Neural cell (in vitro differentiated cells): ENCODE results near the gene LINC00632. TPM values are rescaled to one million over a fixed set of nuclear protein-coding genes. Genes with fewer than 3 reads are reported as not detected.

Experiments used
- H2AFZ ChIP-seq: fragments of 200-600, 300-800 bp; sonication (generic), shearing (Covaris generic); 2 replicates; pipeline ENCODE4 v1.6.0; 2014; ENCODE audit warnings: low read depth, mild to moderate bottlenecking, antibody characterized with exemption, low read length, moderate library complexity
- H3F3A ChIP-seq: fragments of 200-600 bp; shearing (Covaris generic); 2 replicates; pipeline ENCODE4 v1.6.1; 2016; ENCODE audit warnings: mild to moderate bottlenecking, moderate library complexity, mixed read lengths, antibody characterized with exemption, low read length; ENCODE audit not compliant: insufficient read depth, poor library complexity, severe bottlenecking
- H3K27ac ChIP-seq: fragments of 200-600, 300-800 bp; sonication (generic), shearing (Covaris generic); 2 replicates; pipeline ENCODE4 v1.5.1; 2014; ENCODE audit warnings: mild to moderate bottlenecking, low read length, moderate library complexity
- H3K27me3 ChIP-seq: fragments of 300-800, 200-600 bp; sonication (generic), shearing (Covaris generic); 2 replicates; pipeline ENCODE4 v1.6.0; 2014; ENCODE audit warnings: mild to moderate bottlenecking, low read depth, low read length, moderate library complexity; ENCODE audit not compliant: insufficient read depth
- H3K36me3 ChIP-seq: fragments of 300-800, 200-600 bp; sonication (generic), shearing (Covaris generic); 2 replicates; pipeline ENCODE4 v1.5.1; 2014; ENCODE audit warnings: mild to moderate bottlenecking, antibody characterized with exemption, low read length, moderate library complexity; ENCODE audit not compliant: insufficient read depth
- H3K4me2 ChIP-seq: fragments of 300-800, 200-600 bp; sonication (generic), shearing (Covaris generic); 2 replicates; pipeline ENCODE4 v1.6.0; 2014; ENCODE audit warnings: mild to moderate bottlenecking, low read length
- H3K4me3 ChIP-seq: fragments of 300-800, 200-600 bp; sonication (generic), shearing (Covaris generic); 2 replicates; pipeline ENCODE4 v1.5.1; 2014; ENCODE audit warnings: mild to moderate bottlenecking, low read length, moderate library complexity
- H3K79me2 ChIP-seq: fragments of 200-600 bp; shearing (Covaris generic); replicated peaks from 2 replicates; pipeline ENCODE4 v1.6.0; 2014; ENCODE audit warnings: mild to moderate bottlenecking, low read length, moderate library complexity; ENCODE audit not compliant: insufficient read depth
- H3K9ac ChIP-seq: fragments of 300-800, 200-600 bp; sonication (generic), shearing (Covaris generic); 2 replicates; pipeline ENCODE4 v1.6.1; 2016; ENCODE audit warnings: mild to moderate bottlenecking, low read length, mixed read lengths
- H3K9me2 ChIP-seq: fragments of 200-600 bp; shearing (Covaris generic); 2 replicates; pipeline ENCODE4 v1.6.1; 2016; ENCODE audit warnings: mild to moderate bottlenecking, low read length, mixed read lengths; ENCODE audit not compliant: insufficient read depth
- H3K9me3 ChIP-seq: fragments of 200-600, 300-800 bp; sonication (generic), shearing (Covaris generic); 2 replicates; pipeline ENCODE4 v1.6.1; 2016; ENCODE audit warnings: mild to moderate bottlenecking, mixed run types, low read length, moderate library complexity, mixed read lengths
- H4K20me1 ChIP-seq: fragments of 200-600 bp; shearing (Covaris generic); 2 replicates; pipeline ENCODE4 v1.6.1; 2016; ENCODE audit warnings: mild to moderate bottlenecking, mixed run types; ENCODE audit not compliant: insufficient read depth
- EP300 ChIP-seq: fragments of 450-650 bp; conservative IDR thresholded peaks from 2 replicates; pipeline ENCODE4 v1.6.1; 2014; ENCODE audit warnings: antibody characterized with exemption, mild to moderate bottlenecking, moderate library complexity; ENCODE audit not compliant: poor library complexity, severe bottlenecking
- EZH2 ChIP-seq: fragments of 200-600, 300-800 bp; shearing (Covaris generic), sonication (generic); IDR thresholded peaks from 2 replicates; pipeline ENCODE4 v1.6.1; 2014; ENCODE audit warnings: antibody characterized with exemption, low read length, borderline replicate concordance, mild to moderate bottlenecking; ENCODE audit not compliant: insufficient read depth, poor library complexity, severe bottlenecking
- MXI1 ChIP-seq: fragments of 450-650 bp; conservative IDR thresholded peaks from 2 replicates; pipeline ENCODE4 v1.6.1; 2014; ENCODE audit warnings: antibody characterized with exemption, mild to moderate bottlenecking; ENCODE audit not compliant: poor library complexity, severe bottlenecking
- POLR2AphosphoS5 ChIP-seq: IDR thresholded peaks from 2 replicates; pipeline ENCODE4 v1.6.1; 2012
- RAD21 ChIP-seq: fragments of 450-650 bp; conservative IDR thresholded peaks from 2 replicates; pipeline ENCODE4 v1.6.1; 2014; ENCODE audit warnings: antibody characterized with exemption, mild to moderate bottlenecking, moderate library complexity
- REST ChIP-seq: IDR thresholded peaks from 2 replicates; pipeline ENCODE4 v1.6.1; 2012; ENCODE audit warnings: borderline replicate concordance
- SMC3 ChIP-seq: fragments of 450-650 bp; conservative IDR thresholded peaks from 2 replicates; pipeline ENCODE4 v1.6.1; 2014; ENCODE audit warnings: antibody characterized with exemption, mild to moderate bottlenecking, moderate library complexity; ENCODE audit not compliant: poor library complexity
- TAF1 ChIP-seq: IDR thresholded peaks from 2 replicates; pipeline ENCODE4 v1.6.1; 2012; ENCODE audit warnings: low read depth
- polyA plus RNA-seq: library from polyadenylated mRNA; depleted of rRNA; stranded (reverse); fragments of >200 nt; gene quantifications from 2 replicates; pipeline ENCODE4 v1.2.3, GENCODE V29; 2014
- TF ChIP-seq, protein P1 (sequence below): fragments of 450-650 bp; IDR thresholded peaks from 2 replicates; pipeline ENCODE4 v1.5.1; 2014; ENCODE audit warnings: antibody characterized with exemption, mild to moderate bottlenecking, moderate library complexity; ENCODE audit not compliant: poor library complexity, severe bottlenecking

The LINC00632 gene
- polyA plus RNA-seq, 1 donor from 2014 or later: 13.8 TPM

DNA sequence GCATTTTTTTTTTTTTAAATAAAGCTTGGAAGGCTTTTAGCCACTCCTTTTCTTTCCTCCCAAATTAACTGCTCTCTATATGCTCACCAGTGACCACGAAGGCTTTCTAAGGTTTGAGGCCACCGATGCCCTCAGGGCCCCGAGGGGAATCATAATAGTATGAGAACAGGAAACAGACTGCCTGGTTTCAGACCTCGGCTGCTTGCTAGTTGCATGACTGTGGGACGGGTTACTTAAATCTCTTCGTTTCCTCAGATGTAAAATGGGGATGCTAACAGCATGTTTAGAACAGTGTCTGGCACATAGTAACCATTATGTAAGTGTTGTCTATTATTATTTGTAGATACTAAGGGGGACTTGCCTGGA is 3.6 kb downstream of the LINC00632 start:
- Histone ChIP-seq H3K9me2 (no peaks in the 10 kb centered on the region), H3K79me2 (peaks cover 32% of the 10 kb centered on the region), H3K36me3 (no peaks in the 10 kb centered on the region), H3K4me2 (no peak overlapping the region), H4K20me1 (no peaks in the 10 kb centered on the region), H3K27me3 (no peaks in the 10 kb centered on the region), H3F3A (no peaks in the 10 kb centered on the region), H2AFZ (no peak overlapping the region), H3K9me3 (no peaks in the 10 kb centered on the region), H3K4me3 (peak overlapping the region; percentile 72), H3K9ac (peak overlapping the region; percentile 45), H3K27ac (peak overlapping the region; percentile 94)
- TF ChIP-seq EZH2: no peak
- TF ChIP-seq EP300: no peak
- TF ChIP-seq RAD21: no peak
- no peak for TF ChIP-seq TAF1
- no peak for TF ChIP-seq SMC3
- no peak for TF ChIP-seq MXI1

- no peaks in the 10 kb centered on the region for H3K9me2 ChIP-seq
- TF ChIP-seq RAD21: no peak
- no peak for TF ChIP-seq POLR2AphosphoS5
- no peak for TF ChIP-seq TAF1
- TF ChIP-seq, protein P1, sequence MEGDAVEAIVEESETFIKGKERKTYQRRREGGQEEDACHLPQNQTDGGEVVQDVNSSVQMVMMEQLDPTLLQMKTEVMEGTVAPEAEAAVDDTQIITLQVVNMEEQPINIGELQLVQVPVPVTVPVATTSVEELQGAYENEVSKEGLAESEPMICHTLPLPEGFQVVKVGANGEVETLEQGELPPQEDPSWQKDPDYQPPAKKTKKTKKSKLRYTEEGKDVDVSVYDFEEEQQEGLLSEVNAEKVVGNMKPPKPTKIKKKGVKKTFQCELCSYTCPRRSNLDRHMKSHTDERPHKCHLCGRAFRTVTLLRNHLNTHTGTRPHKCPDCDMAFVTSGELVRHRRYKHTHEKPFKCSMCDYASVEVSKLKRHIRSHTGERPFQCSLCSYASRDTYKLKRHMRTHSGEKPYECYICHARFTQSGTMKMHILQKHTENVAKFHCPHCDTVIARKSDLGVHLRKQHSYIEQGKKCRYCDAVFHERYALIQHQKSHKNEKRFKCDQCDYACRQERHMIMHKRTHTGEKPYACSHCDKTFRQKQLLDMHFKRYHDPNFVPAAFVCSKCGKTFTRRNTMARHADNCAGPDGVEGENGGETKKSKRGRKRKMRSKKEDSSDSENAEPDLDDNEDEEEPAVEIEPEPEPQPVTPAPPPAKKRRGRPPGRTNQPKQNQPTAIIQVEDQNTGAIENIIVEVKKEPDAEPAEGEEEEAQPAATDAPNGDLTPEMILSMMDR: no peak
- no peak for TF ChIP-seq SMC3
- TF ChIP-seq EZH2: no peak
- no peak for TF ChIP-seq REST
- no peak for TF ChIP-seq MXI1
- TF ChIP-seq EP300: no peak
- peaks cover 23% of the 10 kb centered on the region for H3K79me2 ChIP-seq
- no peaks in the 10 kb centered on the region for H4K20me1 ChIP-seq
- no peaks in the 10 kb centered on the region for H3F3A ChIP-seq
- no peaks in the 10 kb centered on the region for H3K27me3 ChIP-seq
- no peak overlapping the region for H3K4me3 ChIP-seq
- H3K36me3 ChIP-seq: no peaks in the 10 kb centered on the region
- H3K27ac ChIP-seq: no peak overlapping the region
- no peak overlapping the region for H3K9ac ChIP-seq
- H2AFZ ChIP-seq: no peak overlapping the region
- H3K9me3 ChIP-seq: no peaks in the 10 kb centered on the region
- no peak overlapping the region for H3K4me2 ChIP-seq
Observed at GRCh38 chrX:140715787-140716186, 6.2 kb downstream of the LINC00632 start.
